Peyer's patch (tissue), 4 donors: ENCODE data around the gene NCKIPSD. TPM values are rescaled to one million over a fixed set of nuclear protein-coding genes. Genes with fewer than 3 reads are reported as not detected.

Source experiments
- DNase-seq, 3 donors: peaks; one replicate each; pipeline ENCODE4 v3.0.0-alpha.2; 2017 to 2019
- H3K27ac ChIP-seq, 4 donors: fragments of 200-600 bp; sonication (generic); one replicate each; pipeline ENCODE4 v1.5.1; 2016 to 2019
- H3K27me3 ChIP-seq, 2 donors: fragments of 200-600 bp; sonication (generic); one replicate each; pipeline ENCODE4 v1.5.1; 2019
- H3K36me3 ChIP-seq, 3 donors: fragments of 200-600 bp; sonication (generic); one replicate each; pipeline ENCODE4 v1.5.1; 2016 to 2019
- H3K4me1 ChIP-seq, 4 donors: fragments of 200-600 bp; sonication (generic); one replicate each; pipeline ENCODE4 v1.5.1; 2016 to 2019
- H3K4me3 ChIP-seq, 4 donors: fragments of 200-600 bp; sonication (generic); 1 replicate in 3 of 4; 2 replicates in 1 of 4; pipeline ENCODE4 v1.5.1; 2016 to 2019; ENCODE audit warnings: mild to moderate bottlenecking in 1 of 4
- H3K9me3 ChIP-seq, 4 donors: fragments of 200-600 bp; sonication (generic); one replicate each; pipeline ENCODE4 v1.5.1; 2016 to 2019; ENCODE audit warnings: mild to moderate bottlenecking in 1 of 4
- POLR2A ChIP-seq, 2 donors: fragments of 450-650 bp; IDR thresholded peaks; one replicate each; pipeline ENCODE4 v1.5.1; 2017; ENCODE audit warnings: antibody characterized with exemption in 2 of 2, mild to moderate bottlenecking in 2 of 2, moderate library complexity in 2 of 2
- total RNA-seq, 4 donors: library from RNA; depleted of rRNA; stranded (reverse); fragments of >200 nt; gene quantifications; one replicate each; pipeline ENCODE4 v1.1.0, GENCODE V29; 2016
- TF ChIP-seq, protein P1 (sequence below), 6 experiments: fragments of 450-650 bp in 4 of 6; fragments of 200-600 bp in 2 of 6; sonication (generic) in 1 of 6; IDR thresholded peaks; one replicate each; pipeline ENCODE4 v1.5.1; 2017 to 2019; ENCODE audit warnings: antibody characterized with exemption in 6 of 6, mild to moderate bottlenecking in 3 of 6, moderate library complexity in 1 of 6

NCKIPSD gene
- total RNA-seq, 4 donors from 2014 or later: 35.7 to 66.8 (median 64.4) TPM

DNA sequence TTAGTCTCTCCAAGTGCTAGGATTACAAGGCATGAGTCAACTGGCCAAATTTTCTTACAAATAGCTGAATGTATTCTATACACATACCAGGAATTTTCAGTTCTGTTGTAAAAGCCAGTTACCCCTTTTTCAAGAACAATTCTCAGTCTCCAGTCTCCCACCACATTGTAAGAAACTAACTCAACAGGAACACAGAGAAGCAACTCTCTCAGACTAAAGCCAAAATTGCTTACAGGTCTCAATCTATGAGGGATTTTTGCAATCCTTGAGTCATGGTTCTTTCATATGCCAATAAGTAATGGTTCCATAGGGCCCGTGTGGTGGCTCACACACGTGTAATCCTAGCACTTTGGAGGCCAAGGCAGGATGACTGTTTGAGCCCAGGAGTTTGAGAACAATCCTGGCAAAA, 22.8 kb upstream of the NCKIPSD start:
- no peaks in the 10 kb centered on the region for H3K9me3 ChIP-seq
- peaks cover 0 to 36% (median 4%) of the 10 kb centered on the region in 4 donors for H3K4me1 ChIP-seq
- DNase-seq: no peak
- no peak overlapping the region for H3K4me3 ChIP-seq
- no peaks in the 10 kb centered on the region for H3K27me3 ChIP-seq
- peaks cover 0 to 72% (median 0%) of the 10 kb centered on the region in 3 donors for H3K36me3 ChIP-seq
- no peak for TF ChIP-seq POLR2A (IDR thresholded peaks at IDR 0.05)
- TF ChIP-seq, protein P1, sequence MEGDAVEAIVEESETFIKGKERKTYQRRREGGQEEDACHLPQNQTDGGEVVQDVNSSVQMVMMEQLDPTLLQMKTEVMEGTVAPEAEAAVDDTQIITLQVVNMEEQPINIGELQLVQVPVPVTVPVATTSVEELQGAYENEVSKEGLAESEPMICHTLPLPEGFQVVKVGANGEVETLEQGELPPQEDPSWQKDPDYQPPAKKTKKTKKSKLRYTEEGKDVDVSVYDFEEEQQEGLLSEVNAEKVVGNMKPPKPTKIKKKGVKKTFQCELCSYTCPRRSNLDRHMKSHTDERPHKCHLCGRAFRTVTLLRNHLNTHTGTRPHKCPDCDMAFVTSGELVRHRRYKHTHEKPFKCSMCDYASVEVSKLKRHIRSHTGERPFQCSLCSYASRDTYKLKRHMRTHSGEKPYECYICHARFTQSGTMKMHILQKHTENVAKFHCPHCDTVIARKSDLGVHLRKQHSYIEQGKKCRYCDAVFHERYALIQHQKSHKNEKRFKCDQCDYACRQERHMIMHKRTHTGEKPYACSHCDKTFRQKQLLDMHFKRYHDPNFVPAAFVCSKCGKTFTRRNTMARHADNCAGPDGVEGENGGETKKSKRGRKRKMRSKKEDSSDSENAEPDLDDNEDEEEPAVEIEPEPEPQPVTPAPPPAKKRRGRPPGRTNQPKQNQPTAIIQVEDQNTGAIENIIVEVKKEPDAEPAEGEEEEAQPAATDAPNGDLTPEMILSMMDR (IDR thresholded peaks at IDR 0.05): no peak
- H3K27ac ChIP-seq: peak overlapping the region in 1 of 4 donors; percentile 20

DNA sequence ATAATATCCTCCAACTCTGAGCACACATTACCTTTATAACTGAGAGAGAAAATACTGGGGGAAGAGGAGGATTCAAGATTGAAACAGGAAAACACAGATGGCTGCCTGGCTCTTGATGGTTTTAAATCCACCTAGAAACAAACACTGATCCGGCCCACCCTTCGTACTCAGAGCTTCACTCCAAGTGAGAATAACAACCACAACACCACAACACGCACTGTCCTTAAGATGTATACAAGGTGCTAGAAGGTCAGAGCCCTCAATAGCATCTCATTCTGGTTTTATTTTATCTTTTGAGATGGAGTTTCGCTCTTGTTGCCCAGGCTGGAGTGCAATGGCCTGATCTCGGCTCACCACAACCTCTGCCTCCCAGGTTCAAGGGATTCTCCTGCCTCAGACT, 21.4 kb upstream of the NCKIPSD start:
- Histone ChIP-seq H3K27ac (peak overlapping the region in 1 of 4 donors; percentile 10), H3K4me1 (peaks cover 0 to 22% (median 2%) of the 10 kb centered on the region in 4 donors), H3K27me3 (no peaks in the 10 kb centered on the region), H3K36me3 (peaks cover 0 to 59% (median 0%) of the 10 kb centered on the region in 3 donors), H3K4me3 (no peak overlapping the region), H3K9me3 (no peaks in the 10 kb centered on the region)
- no peak for DNase-seq
- TF ChIP-seq, protein P1 (IDR thresholded peaks at IDR 0.05): no peak
- TF ChIP-seq POLR2A (IDR thresholded peaks at IDR 0.05): no peak

DNA sequence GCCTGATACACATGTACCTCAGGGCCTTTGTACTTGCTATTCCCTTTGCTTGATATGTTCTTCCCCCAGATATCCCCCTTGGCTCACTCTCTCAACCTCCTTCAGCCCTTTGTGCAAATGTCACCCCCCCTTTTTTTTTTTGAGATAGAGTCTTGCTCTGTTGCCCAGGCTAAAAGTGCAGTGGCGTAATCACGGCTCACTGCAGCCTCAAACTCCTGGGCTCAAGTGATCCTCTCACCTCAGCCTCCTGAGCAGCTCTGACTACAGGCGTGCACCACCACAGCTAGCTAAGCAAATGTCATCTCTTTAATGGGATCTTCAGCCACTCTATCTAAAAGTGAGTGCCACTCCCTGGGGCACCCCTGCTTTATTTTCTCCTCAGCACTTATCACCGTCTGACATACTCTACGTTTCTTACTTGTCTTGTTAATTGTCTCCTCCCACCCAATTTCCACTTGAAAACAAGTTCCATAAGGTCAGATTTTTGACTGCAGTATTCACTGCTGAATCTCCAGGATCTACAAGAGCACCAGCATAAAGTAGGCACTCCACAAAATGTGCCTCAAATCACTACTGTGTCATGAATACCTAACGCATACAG, 16.7 kb upstream of the NCKIPSD start:
- H3K27ac ChIP-seq: no peak overlapping the region
- peaks cover 0 to 47% (median 0%) of the 10 kb centered on the region in 3 donors for H3K36me3 ChIP-seq
- no peaks in the 10 kb centered on the region for H3K4me1 ChIP-seq
- H3K9me3 ChIP-seq: no peaks in the 10 kb centered on the region
- TF ChIP-seq, protein P1 (IDR thresholded peaks at IDR 0.05): no peak
- no peak for TF ChIP-seq POLR2A (IDR thresholded peaks at IDR 0.05)
- H3K4me3 ChIP-seq: no peak overlapping the region
- no peaks in the 10 kb centered on the region for H3K27me3 ChIP-seq
- no peak for DNase-seq

DNA sequence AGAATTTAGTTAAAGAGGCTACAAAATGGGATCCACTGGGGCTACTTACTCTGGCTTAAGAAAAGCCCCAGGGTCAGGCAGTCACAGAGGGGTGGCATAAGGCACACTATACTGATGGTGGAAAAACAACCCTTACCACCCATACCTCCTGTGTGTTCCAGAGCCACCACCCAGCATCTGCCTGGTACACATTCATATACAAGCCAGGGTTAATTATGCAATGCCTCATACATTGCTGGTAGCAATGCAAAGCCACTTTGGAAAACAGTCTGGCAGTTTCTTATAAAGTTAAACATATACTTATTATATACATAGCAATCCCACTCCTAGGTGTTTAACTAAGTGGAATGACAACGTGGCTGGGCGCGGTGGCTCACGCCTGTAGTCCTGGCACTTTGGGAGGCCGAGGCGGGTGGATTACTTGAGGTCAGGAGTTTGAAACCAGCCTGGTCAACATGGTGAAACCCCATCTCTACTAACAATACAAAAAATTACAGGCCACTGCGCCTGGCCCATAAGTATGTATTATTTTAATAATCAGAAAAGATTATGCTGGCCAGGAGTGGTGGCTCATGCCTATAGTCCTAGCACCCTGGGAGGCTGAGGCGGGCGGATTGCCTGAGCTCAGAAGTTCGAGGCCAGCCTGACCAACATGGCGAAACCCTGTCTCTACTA, 15.2 kb upstream of the NCKIPSD start:
- Histone ChIP-seq H3K27ac (no peak overlapping the region), H3K27me3 (no peaks in the 10 kb centered on the region), H3K4me1 (no peaks in the 10 kb centered on the region), H3K9me3 (no peaks in the 10 kb centered on the region), H3K36me3 (peaks cover 0 to 38% (median 0%) of the 10 kb centered on the region in 3 donors), H3K4me3 (no peak overlapping the region)
- no peak for TF ChIP-seq POLR2A (IDR thresholded peaks at IDR 0.05)
- TF ChIP-seq, protein P1 (IDR thresholded peaks at IDR 0.05): no peak
- DNase-seq: no peak

DNA sequence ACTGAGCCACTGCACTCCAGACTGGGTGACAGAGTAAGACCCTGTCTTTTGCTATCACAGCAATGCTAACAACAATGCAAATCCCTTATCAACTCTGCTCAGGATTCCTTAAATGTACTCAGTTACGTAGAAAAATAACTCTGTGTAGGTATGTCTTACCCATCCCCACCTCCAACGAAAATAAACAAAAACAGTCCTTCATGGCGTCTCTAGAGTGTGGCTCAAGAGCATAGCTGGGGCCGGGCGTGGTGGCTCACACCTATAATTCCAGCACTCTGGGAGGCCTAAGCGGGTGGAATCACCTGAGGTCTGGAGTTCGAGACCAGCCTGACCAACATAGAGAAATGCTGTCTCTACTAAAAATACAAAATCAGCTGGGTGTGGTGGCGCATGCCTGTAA, 13.2 kb upstream of the NCKIPSD start:
- TF ChIP-seq POLR2A (IDR thresholded peaks at IDR 0.05): no peak
- TF ChIP-seq, protein P1 (IDR thresholded peaks at IDR 0.05): no peak
- Histone ChIP-seq H3K27ac (no peak overlapping the region), H3K27me3 (no peaks in the 10 kb centered on the region), H3K36me3 (peaks cover 0 to 36% (median 0%) of the 10 kb centered on the region in 3 donors), H3K4me3 (no peak overlapping the region), H3K4me1 (no peaks in the 10 kb centered on the region), H3K9me3 (no peaks in the 10 kb centered on the region)
- DNase-seq: no peak
